Esophagus squamous epithelium (tissue), 4 donors: ENCODE data around the gene CST6.

ENCODE experiments used
- CTCF ChIP-seq, 6 experiments: fragments of 450-650 bp in 4 of 6; fragments of 200-600 bp in 2 of 6; sonication (generic) in 2 of 6; IDR thresholded peaks; one replicate each; pipeline ENCODE4 v1.5.1; 2016 to 2019; ENCODE audit warnings: antibody characterized with exemption in 6 of 6, mild to moderate bottlenecking in 4 of 6, moderate library complexity in 4 of 6
- POLR2A ChIP-seq, 4 donors: fragments of 450-650 bp; IDR thresholded peaks; one replicate each; pipeline ENCODE4 v1.6.1; 2017; ENCODE audit warnings: antibody characterized with exemption in 4 of 4, mild to moderate bottlenecking in 4 of 4, moderate library complexity in 3 of 4

GRCh38 chr11:65965986-65966762 is 45.6 kb upstream of the CST6 start:
- TF ChIP-seq POLR2A (IDR thresholded peaks at IDR 0.05) (no peak), CTCF (IDR thresholded peaks at IDR 0.05) (no peak)
